LNCAP (cell line): ENCODE results near the gene C12orf60.

Source experiments
- CTCF ChIP-seq: fragments of 450-650 bp; IDR thresholded peaks from 2 replicates; pipeline ENCODE4 v1.5.1; 2017; ENCODE audit warnings: mild to moderate bottlenecking

The C12orf60 gene

GRCh38 chr12:14873440-14874185 is 70.1 kb downstream of the C12orf60 start:
- TF ChIP-seq CTCF: no peak
